Tibial nerve (tissue), 3 donors: ENCODE measurements around the gene BSCL2.

Source experiments
- CTCF ChIP-seq, 5 experiments: fragments of 200-600 bp in 3 of 5; fragments of 450-650 bp in 2 of 5; sonication (generic) in 3 of 5; IDR thresholded peaks; one replicate each; pipeline ENCODE4 v1.5.1; 2016 to 2019; ENCODE audit warnings: antibody characterized with exemption in 5 of 5, mild to moderate bottlenecking in 3 of 5, moderate library complexity in 2 of 5
- POLR2A ChIP-seq, 2 donors: fragments of 450-650 bp; IDR thresholded peaks; one replicate each; pipeline ENCODE4 v1.6.1; 2017; ENCODE audit warnings: antibody characterized with exemption in 2 of 2, mild to moderate bottlenecking in 2 of 2, moderate library complexity in 2 of 2

- no peak for TF ChIP-seq CTCF (IDR thresholded peaks at IDR 0.05)
- no peak for TF ChIP-seq POLR2A (IDR thresholded peaks at IDR 0.05)
These were observed 18.7 kb downstream of the BSCL2 start for GRCh38 chr11:62688491-62688890.
